Measurements from ENCODE around the gene QKI. TPM values are rescaled to one million over a fixed set of nuclear protein-coding genes. Genes with fewer than 3 reads are reported as not detected.

Gene QKI
- total RNA-seq, 1 experiment from 2014 or later: 176 TPM

GRCh38 chr6:163526346-163526745 lies 111.8 kb downstream of the QKI start:
- H2BK120ac ChIP-seq (ENCODE audit: low read depth, low read length, poor library complexity, severe bottlenecking): no peak overlapping the region
- no peaks in the 10 kb centered on the region for H4K20me1 ChIP-seq (ENCODE audit: control insufficient read depth, insufficient read depth, insufficient read length)
- no peak for DNase-seq
- no peak overlapping the region for H3K14ac ChIP-seq (ENCODE audit: insufficient read depth, low read length)
- H4K5ac ChIP-seq (ENCODE audit: insufficient read length, low read depth, low read length): no peak overlapping the region
- H3K27ac ChIP-seq (ENCODE audit: insufficient read length, low read depth, low read length): no peak overlapping the region
- H3K56ac ChIP-seq (ENCODE audit: insufficient read length, low read depth, low read length): no peak overlapping the region
- H3K4me1 Mint-ChIP-seq: peaks cover 35 to 48% of the 10 kb centered on the region in 2 experiments
- H2BK20ac ChIP-seq (ENCODE audit: low read depth, low read length, poor library complexity, severe bottlenecking): no peak overlapping the region
- H2BK12ac ChIP-seq (ENCODE audit: insufficient read length, low read depth, low read length): no peak overlapping the region
- no peaks in the 10 kb centered on the region for H3K79me1 ChIP-seq (ENCODE audit: insufficient read depth, low read depth, low read length, poor library complexity, severe bottlenecking)
- no peak overlapping the region for H4K91ac ChIP-seq (ENCODE audit: insufficient read length, low read depth, low read length)
- H3K9ac ChIP-seq (ENCODE audit: extremely low read depth, insufficient read length, low read length): no peak overlapping the region
- no peaks in the 10 kb centered on the region for H3K9me3 ChIP-seq (ENCODE audit: control insufficient read depth, low read depth, low read length)
- no peak overlapping the region for H2AFZ ChIP-seq (ENCODE audit: low read length)
- no peak overlapping the region for H3K4ac ChIP-seq (ENCODE audit: low read depth, low read length)
- no CpG with 5 or more reads among the region's 1 CpG for WGBS (ENCODE audit: extremely low coverage, insufficient read length, low lambda C conversion rate)
- no peak overlapping the region for H3K4me3 Mint-ChIP-seq
- H3K27me3 ChIP-seq (ENCODE audit: insufficient read depth, low read length): no peaks in the 10 kb centered on the region
- no peak overlapping the region for H2BK15ac ChIP-seq (ENCODE audit: low read depth, low read length)
- no peak overlapping the region for H4K8ac ChIP-seq (replicated peaks; ENCODE audit: insufficient read length, low read depth, low read length)
- no peak overlapping the region for H3K4me2 ChIP-seq (ENCODE audit: insufficient read depth, insufficient read length, low read length)
- no peak overlapping the region for H3K27ac Mint-ChIP-seq
- no peaks in the 10 kb centered on the region for H3K27me3 Mint-ChIP-seq (ENCODE audit: low read depth)
- H3K23ac ChIP-seq (ENCODE audit: insufficient read length, low read depth, low read length): no peak overlapping the region
- peaks cover 5% of the 10 kb centered on the region; the same call in 1 of the 2 replicates for H3K79me2 ChIP-seq (ENCODE audit: insufficient read depth, low read length)
- H2BK5ac ChIP-seq (ENCODE audit: insufficient read length, low read length): no peak overlapping the region
- no peak for TF ChIP-seq CTCF (conservative IDR thresholded peaks at IDR 0.05)
- peaks cover 0 to 2% (median 0%) of the 10 kb centered on the region in 3 experiments; a peak in 2 of 7 replicates for H3K36me3 Mint-ChIP-seq (ENCODE audit: insufficient read depth in 1 of 3, low read depth in 3 of 3)
- no peak overlapping the region for H3T11ph ChIP-seq (ENCODE audit: low read length)
- H3K23me2 ChIP-seq (ENCODE audit: insufficient read length, low read depth, low read length, poor library complexity, severe bottlenecking): no peaks in the 10 kb centered on the region
- H3K18ac ChIP-seq (ENCODE audit: insufficient read length, low read depth, low read length): no peak overlapping the region
- H2AK5ac ChIP-seq (ENCODE audit: insufficient read length, low read length): no peak overlapping the region
- no peaks in the 10 kb centered on the region; the same call in 1 of the 2 replicates for H3K4me1 ChIP-seq (ENCODE audit: insufficient read depth, low read length)
- H3K9me3 Mint-ChIP-seq: no peaks in the 10 kb centered on the region
